ENCODE data around the gene RAP1GAP. TPM values are rescaled to one million over a fixed set of nuclear protein-coding genes. Genes with fewer than 3 reads are reported as not detected.

Gene RAP1GAP
- total RNA-seq, 2 donors from 2014 or later, result 46.5 to 104 TPM

- no peak for ATAC-seq
- DNase-seq, result no peak
- H3K4me3 ChIP-seq, result no peak overlapping the region
- H3K9me3 ChIP-seq, result no peaks in the 10 kb centered on the region
- TF ChIP-seq POLR2A (IDR thresholded peaks at IDR 0.05) (no peak), CTCF (IDR thresholded peaks at IDR 0.05) (no peak)
- intact Hi-C loops (cut with DNase I), result no loop called here
- 78 to 86% methylated on average over 15 to 16 of the region's 16 CpGs for WGBS, 2 donors
- H3K27me3 ChIP-seq, result no peaks in the 10 kb centered on the region
- H3K27ac ChIP-seq, result no peak overlapping the region
- peaks cover 4 to 21% of the 10 kb centered on the region in 2 donors for H3K36me3 ChIP-seq (replicated peaks in 1 of 2; ENCODE audit: insufficient read depth in 1 of 2, low read depth in 2 of 2)
- peaks cover 14% of the 10 kb centered on the region for H3K4me1 ChIP-seq
Measured at GRCh38 chr1:21610027-21610426, 59.1 kb downstream of the RAP1GAP start.

GRCh38 chr1:21608798-21609197 is 60.4 kb downstream of the RAP1GAP start:
- intact Hi-C loops (cut with DNase I), result no loop called here
- Histone ChIP-seq H3K27ac (no peak overlapping the region), H3K9me3 (no peaks in the 10 kb centered on the region), H3K27me3 (no peaks in the 10 kb centered on the region), H3K4me1 (peaks cover 8% of the 10 kb centered on the region), H3K36me3 (replicated peaks in 1 of 2; ENCODE audit: insufficient read depth in 1 of 2, low read depth in 2 of 2) (peaks cover 4 to 21% of the 10 kb centered on the region in 2 donors), H3K4me3 (no peak overlapping the region)
- 56 to 90% methylated on average over 4 of the region's 4 CpGs for WGBS, 2 donors
- DNase-seq, result no peak
- ATAC-seq, result no peak
- no peak for TF ChIP-seq CTCF (IDR thresholded peaks at IDR 0.05)
- TF ChIP-seq POLR2A (IDR thresholded peaks at IDR 0.05), result no peak

GRCh38 chr1:21607549-21608529 is 61.3 kb downstream of the RAP1GAP start:
- ATAC-seq, result peak; percentile 89
- Histone ChIP-seq H3K9me3 (no peaks in the 10 kb centered on the region), H3K36me3 (replicated peaks in 1 of 2; ENCODE audit: insufficient read depth in 1 of 2, low read depth in 2 of 2) (peaks cover 4 to 13% of the 10 kb centered on the region in 2 donors), H3K27ac (no peak overlapping the region), H3K27me3 (no peaks in the 10 kb centered on the region), H3K4me3 (no peak overlapping the region), H3K4me1 (peaks cover 8% of the 10 kb centered on the region)
- 55 to 56% methylated on average over 36 of the region's 37 CpGs for WGBS, 2 donors
- intact Hi-C loops (cut with DNase I), result no loop called here
- TF ChIP-seq CTCF (IDR thresholded peaks at IDR 0.05) (no peak), POLR2A (IDR thresholded peaks at IDR 0.05) (no peak)
- peak; percentile 82 to 93 (median 87) for DNase-seq

- ATAC-seq (no peak), DNase-seq (no peak)
- peaks cover 5 to 13% of the 10 kb centered on the region in 2 donors for H3K36me3 ChIP-seq (replicated peaks in 1 of 2; ENCODE audit: insufficient read depth in 1 of 2, low read depth in 2 of 2)
- no peaks in the 10 kb centered on the region for H3K27me3 ChIP-seq
- intact Hi-C loops (cut with DNase I), result no loop called here
- no peaks in the 10 kb centered on the region for H3K9me3 ChIP-seq
- no peak overlapping the region for H3K27ac ChIP-seq
- WGBS, 2 donors, result 80 to 86% methylated on average over 5 to 11 of the region's 15 CpGs
- TF ChIP-seq CTCF (IDR thresholded peaks at IDR 0.05) (no peak), POLR2A (IDR thresholded peaks at IDR 0.05) (no peak)
- H3K4me3 ChIP-seq, result no peak overlapping the region
- H3K4me1 ChIP-seq, result peaks cover 8% of the 10 kb centered on the region
Measured at GRCh38 chr1:21605964-21606705, 63.0 kb downstream of the RAP1GAP start.
